CD4-positive, alpha-beta memory T cell (primary cell): ENCODE data around the gene MACROD2. TPM values are rescaled to one million over a fixed set of nuclear protein-coding genes. Genes with fewer than 3 reads are reported as not detected.

ENCODE experiments used
- CTCF ChIA-PET: fragments of 350-600 bp; sonication (Branson Sonifier 250); formaldehyde crosslinking; loops from one replicate; lab custom pipeline; 2021; ENCODE audit warnings: inconsistent platforms; ENCODE audit not compliant: partially characterized antibody; lab: Charles Lee
- POLR2A ChIA-PET: fragments of 350-600 bp; sonication (Branson Sonifier 250); formaldehyde crosslinking; loops from one replicate; lab custom pipeline; 2021; ENCODE audit not compliant: partially characterized antibody; lab: Charles Lee
- DNase-seq, 5 donors: peaks; one replicate each; pipeline versions ENCODE4 v3.0.0 to v3.0.0-alpha.2; 2020 to 2022; ENCODE audit warnings: mixed read lengths in 1 of 5
- H3K27ac ChIP-seq: one replicate; pipeline ENCODE4 v1.7.0; 2013; ENCODE audit warnings: low read depth, low read length
- H3K27me3 ChIP-seq: 2 replicates; pipeline ENCODE4 v1.7.0; 2013; ENCODE audit warnings: mild to moderate bottlenecking, low read length, moderate library complexity; ENCODE audit not compliant: insufficient read depth
- H3K36me3 ChIP-seq: 2 replicates; pipeline ENCODE4 v1.7.0; 2013; ENCODE audit warnings: mild to moderate bottlenecking, low read length, moderate library complexity; ENCODE audit not compliant: insufficient read depth
- H3K4me1 ChIP-seq: 2 replicates; pipeline ENCODE4 v1.7.0; 2013; ENCODE audit warnings: mild to moderate bottlenecking, low read length, moderate library complexity; ENCODE audit not compliant: insufficient read depth
- H3K4me3 ChIP-seq, 2 donors: one replicate each; pipeline ENCODE4 v1.7.0; 2013; ENCODE audit warnings: low read length in 2 of 2, mild to moderate bottlenecking in 1 of 2
- H3K9me3 ChIP-seq, 2 donors: one replicate each; pipeline ENCODE4 v1.7.0; 2013; ENCODE audit warnings: low read length in 2 of 2, control low read depth in 1 of 2; ENCODE audit not compliant: control insufficient read depth in 1 of 2
- H3K27ac Mint-ChIP-seq, 7 donors: one replicate each; pipeline ENCODE4 v1.8.0; 2020 to 2021; ENCODE audit warnings: mixed read lengths in 7 of 7, mild to moderate bottlenecking in 6 of 7, inconsistent platforms in 3 of 7, moderate library complexity in 3 of 7
- H3K27me3 Mint-ChIP-seq, 2 donors: one replicate each; pipeline ENCODE4 v1.8.0; 2020 to 2021; ENCODE audit warnings: mixed read lengths in 2 of 2
- H3K36me3 Mint-ChIP-seq, 2 donors: one replicate each; pipeline ENCODE4 v1.8.0; 2020 to 2021; ENCODE audit warnings: mixed read lengths in 2 of 2, inconsistent platforms in 1 of 2, mild to moderate bottlenecking in 1 of 2
- H3K4me1 Mint-ChIP-seq, 4 donors: one replicate each; pipeline ENCODE4 v1.8.0; 2020 to 2021; ENCODE audit warnings: mixed read lengths in 4 of 4, mild to moderate bottlenecking in 1 of 4
- H3K4me3 Mint-ChIP-seq, 8 donors: one replicate each; pipeline ENCODE4 v1.8.0; 2020 to 2021; ENCODE audit warnings: mixed read lengths in 8 of 8, mild to moderate bottlenecking in 7 of 8, moderate library complexity in 6 of 8, inconsistent platforms in 3 of 8
- H3K9me3 Mint-ChIP-seq, 8 donors: one replicate each; pipeline ENCODE4 v1.8.0; 2020 to 2021; ENCODE audit warnings: mixed read lengths in 8 of 8, mild to moderate bottlenecking in 5 of 8, inconsistent platforms in 3 of 8, moderate library complexity in 1 of 8
- intact Hi-C: fragments of 100-400 bp; cut with micrococcal nuclease; formaldehyde crosslinking; loops from one replicate; pipeline ENCODE4 v1.15.1; 2023
- polyA plus RNA-seq, 2 donors: library from polyadenylated mRNA; unstranded; fragments of 300-500 nt; fragmentation: Illumina TruSeq; gene quantifications; one replicate each; pipeline ENCODE4 v1.2.3, GENCODE V29; 2021
- total RNA-seq, 2 experiments: library from RNA; stranded (reverse); gene quantifications; one replicate each; pipeline ENCODE4 v1.2.3, GENCODE V29; 2021

Gene MACROD2
- total and polyA plus RNA-seq, 4 experiments from 2014 or later, result not detected

- CTCF ChIA-PET, result no interaction called here
- Mint-ChIP-seq H3K9me3 (peaks cover 0 to 6% (median 4%) of the 10 kb centered on the region in 8 donors), H3K27me3 (no peaks in the 10 kb centered on the region), H3K4me1 (no peaks in the 10 kb centered on the region), H3K27ac (no peak overlapping the region), H3K36me3 (no peaks in the 10 kb centered on the region), H3K4me3 (no peak overlapping the region)
- Histone ChIP-seq H3K27me3 (no peaks in the 10 kb centered on the region), H3K4me3 (no peak overlapping the region), H3K36me3 (no peaks in the 10 kb centered on the region), H3K9me3 (no peaks in the 10 kb centered on the region), H3K4me1 (no peaks in the 10 kb centered on the region), H3K27ac (no peak overlapping the region)
- POLR2A ChIA-PET, result no interaction called here
- DNase-seq, result no peak
- intact Hi-C loops, result no loop called here
Measured at GRCh38 chr20:15831201-15831600, 1835.9 kb downstream of the MACROD2 start.

DNA sequence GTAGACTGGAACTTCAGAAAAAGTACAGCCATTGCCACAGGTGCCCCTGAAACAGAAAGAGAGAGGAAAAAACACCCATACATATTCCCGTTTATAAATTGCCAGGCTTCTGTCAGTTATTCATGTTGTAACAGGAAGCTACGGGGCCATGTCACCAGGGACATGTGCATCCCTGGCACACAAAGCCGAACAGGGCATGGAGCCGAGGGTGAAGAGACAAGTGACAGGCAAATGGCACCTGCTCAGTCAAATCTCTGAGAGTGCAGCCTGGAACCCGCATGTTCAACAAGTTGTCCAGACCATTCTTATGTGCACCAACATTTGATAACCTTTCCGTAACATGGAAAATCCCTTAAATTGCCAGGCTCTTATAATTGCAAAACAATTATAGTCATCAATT is 1837.2 kb downstream of the MACROD2 start:
- intact Hi-C loops, result no loop called here
- DNase-seq, result no peak
- no peaks in the 10 kb centered on the region for H3K9me3 ChIP-seq
- Mint-ChIP-seq H3K9me3 (peaks cover 0 to 6% (median 4%) of the 10 kb centered on the region in 8 donors), H3K4me1 (no peaks in the 10 kb centered on the region), H3K4me3 (no peak overlapping the region), H3K27ac (no peak overlapping the region), H3K36me3 (no peaks in the 10 kb centered on the region), H3K27me3 (no peaks in the 10 kb centered on the region)
- H3K36me3 ChIP-seq, result no peaks in the 10 kb centered on the region
- POLR2A ChIA-PET, result no interaction called here
- H3K27me3 ChIP-seq, result no peaks in the 10 kb centered on the region
- CTCF ChIA-PET, result no interaction called here
- H3K4me1 ChIP-seq, result no peaks in the 10 kb centered on the region
- H3K27ac ChIP-seq, result no peak overlapping the region
- no peak overlapping the region for H3K4me3 ChIP-seq

- no peak overlapping the region for H3K27ac ChIP-seq
- DNase-seq, result no peak
- no peaks in the 10 kb centered on the region for H3K36me3 ChIP-seq
- H3K4me1 ChIP-seq, result no peaks in the 10 kb centered on the region
- intact Hi-C loops, result no loop called here
- Mint-ChIP-seq H3K27me3 (no peaks in the 10 kb centered on the region), H3K4me1 (no peaks in the 10 kb centered on the region), H3K9me3 (peaks cover 0 to 5% (median under 1%) of the 10 kb centered on the region in 8 donors), H3K27ac (no peak overlapping the region), H3K36me3 (no peaks in the 10 kb centered on the region), H3K4me3 (no peak overlapping the region)
- no peaks in the 10 kb centered on the region for H3K27me3 ChIP-seq
- POLR2A ChIA-PET, result no interaction called here
- CTCF ChIA-PET, result no interaction called here
- H3K9me3 ChIP-seq, result no peaks in the 10 kb centered on the region
- no peak overlapping the region for H3K4me3 ChIP-seq
Measured at GRCh38 chr20:15834857-15835256, 1839.5 kb downstream of the MACROD2 start.

DNA sequence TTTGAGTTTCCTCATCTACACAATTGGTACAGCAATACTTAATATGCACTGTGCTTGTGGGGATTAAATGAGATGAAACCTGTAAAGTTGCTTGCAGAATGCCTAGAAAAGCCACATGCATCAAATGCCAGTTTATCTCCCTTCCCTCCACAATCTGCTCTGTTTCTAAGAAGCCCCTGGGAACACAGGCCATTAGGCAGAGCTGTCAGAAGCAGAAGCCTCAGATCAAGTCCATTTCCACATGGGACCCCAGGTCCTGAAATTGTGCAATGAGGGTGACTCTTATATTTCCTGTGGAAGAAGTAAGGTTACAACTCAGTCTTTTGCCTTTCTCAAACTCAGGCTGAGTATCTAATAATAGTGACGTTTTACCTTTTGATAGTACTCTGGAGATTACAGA is 1840.5 kb downstream of the MACROD2 start:
- DNase-seq, result no peak
- H3K4me1 Mint-ChIP-seq, result no peaks in the 10 kb centered on the region
- intact Hi-C loops, result no loop called here
- H3K4me3 ChIP-seq, result no peak overlapping the region
- no peaks in the 10 kb centered on the region for H3K9me3 ChIP-seq
- no peak overlapping the region for H3K27ac Mint-ChIP-seq
- H3K27me3 Mint-ChIP-seq, result no peaks in the 10 kb centered on the region
- peaks cover 0 to 5% (median 2%) of the 10 kb centered on the region in 8 donors for H3K9me3 Mint-ChIP-seq
- H3K36me3 Mint-ChIP-seq, result no peaks in the 10 kb centered on the region
- no peak overlapping the region for H3K4me3 Mint-ChIP-seq
- CTCF ChIA-PET, result no interaction called here
- H3K4me1 ChIP-seq, result no peaks in the 10 kb centered on the region
- no peak overlapping the region for H3K27ac ChIP-seq
- POLR2A ChIA-PET, result no interaction called here
- no peaks in the 10 kb centered on the region for H3K27me3 ChIP-seq
- no peaks in the 10 kb centered on the region for H3K36me3 ChIP-seq

GRCh38 chr20:15836634-15837033 is 1841.3 kb downstream of the MACROD2 start:
- POLR2A ChIA-PET, result no interaction called here
- Mint-ChIP-seq H3K9me3 (peaks cover 2 to 9% (median 3%) of the 10 kb centered on the region in 8 donors), H3K27ac (no peak overlapping the region), H3K4me3 (no peak overlapping the region), H3K36me3 (no peaks in the 10 kb centered on the region), H3K4me1 (no peaks in the 10 kb centered on the region), H3K27me3 (no peaks in the 10 kb centered on the region)
- intact Hi-C loops, result no loop called here
- Histone ChIP-seq H3K27ac (no peak overlapping the region), H3K9me3 (no peaks in the 10 kb centered on the region), H3K36me3 (no peaks in the 10 kb centered on the region), H3K4me3 (no peak overlapping the region), H3K27me3 (no peaks in the 10 kb centered on the region), H3K4me1 (no peaks in the 10 kb centered on the region)
- DNase-seq, result no peak
- CTCF ChIA-PET, result no interaction called here

GRCh38 chr20:15837563-15837962 is 1842.2 kb downstream of the MACROD2 start:
- Mint-ChIP-seq H3K4me3 (no peak overlapping the region), H3K9me3 (peaks cover 2 to 9% (median 4%) of the 10 kb centered on the region in 8 donors), H3K36me3 (no peaks in the 10 kb centered on the region), H3K27me3 (no peaks in the 10 kb centered on the region), H3K27ac (no peak overlapping the region), H3K4me1 (no peaks in the 10 kb centered on the region)
- Histone ChIP-seq H3K4me1 (no peaks in the 10 kb centered on the region), H3K9me3 (no peaks in the 10 kb centered on the region), H3K27ac (no peak overlapping the region), H3K4me3 (no peak overlapping the region), H3K36me3 (no peaks in the 10 kb centered on the region), H3K27me3 (no peaks in the 10 kb centered on the region)
- ChIA-PET CTCF (no interaction called here), POLR2A (no interaction called here)
- DNase-seq, result no peak
- intact Hi-C loops, result no loop called here

GRCh38 chr20:15838466-15838865 is 1843.2 kb downstream of the MACROD2 start:
- no peaks in the 10 kb centered on the region for H3K27me3 Mint-ChIP-seq
- Histone ChIP-seq H3K4me1 (no peaks in the 10 kb centered on the region), H3K4me3 (no peak overlapping the region), H3K27me3 (no peaks in the 10 kb centered on the region), H3K9me3 (no peaks in the 10 kb centered on the region), H3K36me3 (no peaks in the 10 kb centered on the region), H3K27ac (no peak overlapping the region)
- no peak for DNase-seq
- H3K36me3 Mint-ChIP-seq, result no peaks in the 10 kb centered on the region
- intact Hi-C loops, result no loop called here
- no peak overlapping the region for H3K27ac Mint-ChIP-seq
- POLR2A ChIA-PET, result no interaction called here
- H3K4me1 Mint-ChIP-seq, result no peaks in the 10 kb centered on the region
- H3K9me3 Mint-ChIP-seq, result peaks cover 2 to 8% (median 5%) of the 10 kb centered on the region in 8 donors
- H3K4me3 Mint-ChIP-seq, result no peak overlapping the region
- CTCF ChIA-PET, result no interaction called here
